Stimulated activated CD4-positive, alpha-beta T cell treated with anti-CD3 and anti-CD28 coated beads, Interleukin-4, amount 100 ng/mL, for 4 hours (primary cell): ENCODE data around the gene ACOX2.
"Not testable (repeated sequence)": the region's sequence is repeated elsewhere in the genome, so short reads cannot be mapped to it uniquely, and the experiment has no call there.

ENCODE experiments used
- DNase-seq, 2 experiments: peaks; one replicate each; pipeline ENCODE4 v3.0.0-alpha.2; 2020

The ACOX2 gene

GRCh38 chr3:58534592-58535494, 2.1 kb downstream of the ACOX2 start:
- DNase-seq: no peak

- DNase-seq: peak; percentile 76 to 87
Measured at GRCh38 chr3:58532794-58533220, 4.2 kb downstream of the ACOX2 start.

GRCh38 chr3:58531956-58532355, 5.0 kb downstream of the ACOX2 start:
- no peak for DNase-seq

GRCh38 chr3:58531555-58531954, 5.4 kb downstream of the ACOX2 start:
- no peak for DNase-seq

- DNase-seq: no peak
Measured at GRCh38 chr3:58530354-58530865, 6.6 kb downstream of the ACOX2 start.

- DNase-seq: no peak
Measured at GRCh38 chr3:58529516-58530353, 7.3 kb downstream of the ACOX2 start.

GRCh38 chr3:58528629-58529028, 8.4 kb downstream of the ACOX2 start:
- DNase-seq: no peak

- DNase-seq: not testable (repeated sequence)
Measured at GRCh38 chr3:58527440-58527839, 9.6 kb downstream of the ACOX2 start.

- DNase-seq: no peak
Measured at GRCh38 chr3:58526515-58526957, 10.5 kb downstream of the ACOX2 start.

GRCh38 chr3:58524326-58524888, 12.6 kb downstream of the ACOX2 start:
- DNase-seq: no peak

- no peak for DNase-seq
Measured at GRCh38 chr3:58522759-58523425, 14.1 kb downstream of the ACOX2 start.

- no peak for DNase-seq
Measured at GRCh38 chr3:58521917-58522631, 14.9 kb downstream of the ACOX2 start.

GRCh38 chr3:58521336-58521670, 15.7 kb downstream of the ACOX2 start:
- no peak for DNase-seq

- no peak for DNase-seq
Measured at GRCh38 chr3:58520403-58521335, 16.3 kb downstream of the ACOX2 start.

- no peak for DNase-seq
Measured at GRCh38 chr3:58519668-58520402, 17.2 kb downstream of the ACOX2 start.

GRCh38 chr3:58518291-58518789, 18.6 kb downstream of the ACOX2 start:
- no peak for DNase-seq

- no peak for DNase-seq
Measured at GRCh38 chr3:58514405-58514804, 22.6 kb downstream of the ACOX2 start.

- no peak for DNase-seq
Measured at GRCh38 chr3:58508437-58508836, 28.6 kb downstream of the ACOX2 start.

GRCh38 chr3:58507356-58508078, 29.5 kb downstream of the ACOX2 start:
- no peak for DNase-seq
